ENCODE data around the gene DPYD. TPM values are rescaled to one million over a fixed set of nuclear protein-coding genes. Genes with fewer than 3 reads are reported as not detected.

The DPYD gene
- total RNA-seq, 2 experiments from 2014 or later, result 34.4 to 35.9 TPM

DNA sequence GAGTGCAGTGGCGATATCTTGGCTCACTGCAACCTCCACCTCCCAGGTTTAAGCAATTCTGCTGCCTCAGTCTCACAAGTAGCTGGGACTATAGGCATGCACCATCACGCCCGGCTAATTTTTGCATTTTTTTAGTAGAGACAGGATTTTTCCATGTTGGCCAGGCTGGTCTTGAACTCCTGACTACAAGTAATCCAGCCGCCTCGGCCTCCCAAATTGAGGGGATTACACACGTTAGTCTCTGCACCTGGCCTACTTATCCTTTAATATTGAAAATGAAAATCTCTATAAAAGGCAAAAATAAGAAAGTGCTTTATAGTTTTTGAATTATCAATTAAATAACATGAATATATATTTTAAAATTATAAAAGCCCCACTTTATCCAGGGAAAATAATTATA is 190.6 kb downstream of the DPYD start:
- POLR2A ChIA-PET, result no interaction called here
- Mint-ChIP-seq H3K27me3 (no peaks in the 10 kb centered on the region), H3K27ac (no peak overlapping the region), H3K4me1 (ENCODE audit: low read depth) (peaks cover 8% of the 10 kb centered on the region), H3K4me3 (no peak overlapping the region), H3K36me3 (ENCODE audit: low read depth) (peaks cover 4% of the 10 kb centered on the region), H3K9me3 (no peaks in the 10 kb centered on the region)
- Histone ChIP-seq H3K4me1 (ENCODE audit: insufficient read depth, low read length) (no peaks in the 10 kb centered on the region), H3K4me3 (ENCODE audit: low read length) (no peak overlapping the region), H3K27ac (ENCODE audit: low read depth in 1 of 2, low read length in 2 of 2) (no peak overlapping the region), H3K36me3 (ENCODE audit: insufficient read depth, low read length) (no peaks in the 10 kb centered on the region), H3K27me3 (ENCODE audit: control insufficient read depth in 1 of 2, insufficient read depth in 2 of 2, low read length in 2 of 2) (no peaks in the 10 kb centered on the region), H3K9me3 (ENCODE audit: control insufficient read depth in 1 of 2, insufficient read depth in 1 of 2, low read length in 2 of 2) (no peaks in the 10 kb centered on the region)
- no peak for ATAC-seq (ENCODE audit: poor library complexity)
- TF ChIP-seq, protein P1, sequence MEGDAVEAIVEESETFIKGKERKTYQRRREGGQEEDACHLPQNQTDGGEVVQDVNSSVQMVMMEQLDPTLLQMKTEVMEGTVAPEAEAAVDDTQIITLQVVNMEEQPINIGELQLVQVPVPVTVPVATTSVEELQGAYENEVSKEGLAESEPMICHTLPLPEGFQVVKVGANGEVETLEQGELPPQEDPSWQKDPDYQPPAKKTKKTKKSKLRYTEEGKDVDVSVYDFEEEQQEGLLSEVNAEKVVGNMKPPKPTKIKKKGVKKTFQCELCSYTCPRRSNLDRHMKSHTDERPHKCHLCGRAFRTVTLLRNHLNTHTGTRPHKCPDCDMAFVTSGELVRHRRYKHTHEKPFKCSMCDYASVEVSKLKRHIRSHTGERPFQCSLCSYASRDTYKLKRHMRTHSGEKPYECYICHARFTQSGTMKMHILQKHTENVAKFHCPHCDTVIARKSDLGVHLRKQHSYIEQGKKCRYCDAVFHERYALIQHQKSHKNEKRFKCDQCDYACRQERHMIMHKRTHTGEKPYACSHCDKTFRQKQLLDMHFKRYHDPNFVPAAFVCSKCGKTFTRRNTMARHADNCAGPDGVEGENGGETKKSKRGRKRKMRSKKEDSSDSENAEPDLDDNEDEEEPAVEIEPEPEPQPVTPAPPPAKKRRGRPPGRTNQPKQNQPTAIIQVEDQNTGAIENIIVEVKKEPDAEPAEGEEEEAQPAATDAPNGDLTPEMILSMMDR (IDR thresholded peaks at IDR 0.05), result no peak
- intact Hi-C loops (cut with DNase I, micrococcal nuclease), result no loop called here
- DNase-seq, result no peak
- CTCF ChIA-PET, result no interaction called here

DNA sequence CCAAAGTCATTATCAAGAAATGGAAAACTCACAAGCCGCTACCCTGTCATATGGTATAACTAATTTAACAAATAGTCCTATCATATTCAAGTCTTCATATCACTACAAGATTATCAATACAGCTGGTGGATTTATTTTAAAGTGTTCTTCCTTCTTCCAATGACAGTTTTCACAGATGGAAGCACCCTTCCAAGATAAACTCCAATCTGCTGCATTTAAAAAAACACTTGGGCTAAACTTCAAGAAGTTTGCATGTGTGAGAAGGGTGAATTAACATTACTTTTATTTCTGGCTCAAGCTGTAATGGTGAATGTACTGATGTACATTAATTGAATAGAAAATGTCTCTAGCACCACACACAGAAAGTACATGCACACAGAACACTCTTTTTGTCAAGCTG is 192.4 kb downstream of the DPYD start:
- Mint-ChIP-seq H3K36me3 (ENCODE audit: low read depth) (peaks cover 19% of the 10 kb centered on the region), H3K27ac (no peak overlapping the region), H3K4me3 (no peak overlapping the region), H3K9me3 (no peaks in the 10 kb centered on the region), H3K27me3 (no peaks in the 10 kb centered on the region), H3K4me1 (ENCODE audit: low read depth) (peaks cover 8% of the 10 kb centered on the region)
- POLR2A ChIA-PET, result no interaction called here
- H3K4me3 ChIP-seq (ENCODE audit: low read length), result no peak overlapping the region
- CTCF ChIA-PET, result no interaction called here
- no peaks in the 10 kb centered on the region for H3K27me3 ChIP-seq (ENCODE audit: control insufficient read depth in 1 of 2, insufficient read depth in 2 of 2, low read length in 2 of 2)
- H3K36me3 ChIP-seq (ENCODE audit: insufficient read depth, low read length), result no peaks in the 10 kb centered on the region
- intact Hi-C loops (cut with DNase I, micrococcal nuclease), result no loop called here
- H3K9me3 ChIP-seq (ENCODE audit: control insufficient read depth in 1 of 2, insufficient read depth in 1 of 2, low read length in 2 of 2), result no peaks in the 10 kb centered on the region
- ATAC-seq (ENCODE audit: poor library complexity) (no peak), DNase-seq (no peak)
- TF ChIP-seq, protein P1 (IDR thresholded peaks at IDR 0.05), result no peak
- no peaks in the 10 kb centered on the region for H3K4me1 ChIP-seq (ENCODE audit: insufficient read depth, low read length)
- H3K27ac ChIP-seq (ENCODE audit: low read depth in 1 of 2, low read length in 2 of 2), result no peak overlapping the region

DNA sequence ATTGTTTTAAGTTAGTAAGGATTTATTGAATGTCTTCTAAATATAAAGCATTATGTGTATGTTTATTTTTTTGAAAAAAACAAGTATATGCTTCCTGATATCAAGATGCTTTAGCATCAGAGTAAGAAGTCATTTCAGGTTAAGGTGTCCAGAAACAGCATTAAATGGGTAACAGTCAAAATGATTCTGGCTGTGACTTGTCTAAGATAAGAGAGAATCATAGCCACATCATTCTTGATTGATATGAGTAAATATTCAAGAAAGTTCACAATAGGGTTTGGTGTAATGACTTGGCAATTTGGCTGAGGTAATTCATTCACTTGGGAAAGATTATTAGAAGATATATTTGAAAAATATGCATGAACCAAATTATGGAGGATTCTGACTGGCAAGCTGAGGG is 193.8 kb downstream of the DPYD start:
- Histone ChIP-seq H3K36me3 (ENCODE audit: insufficient read depth, low read length) (no peaks in the 10 kb centered on the region), H3K4me1 (ENCODE audit: insufficient read depth, low read length) (no peaks in the 10 kb centered on the region), H3K9me3 (ENCODE audit: control insufficient read depth in 1 of 2, insufficient read depth in 1 of 2, low read length in 2 of 2) (no peaks in the 10 kb centered on the region), H3K4me3 (ENCODE audit: low read length) (no peak overlapping the region), H3K27me3 (ENCODE audit: control insufficient read depth in 1 of 2, insufficient read depth in 2 of 2, low read length in 2 of 2) (no peaks in the 10 kb centered on the region), H3K27ac (ENCODE audit: low read depth in 1 of 2, low read length in 2 of 2) (no peak overlapping the region)
- intact Hi-C loops (cut with DNase I, micrococcal nuclease), result no loop called here
- peaks cover 30% of the 10 kb centered on the region for H3K36me3 Mint-ChIP-seq (ENCODE audit: low read depth)
- ChIA-PET POLR2A (no interaction called here), CTCF (no interaction called here)
- no peak overlapping the region for H3K4me3 Mint-ChIP-seq
- H3K27ac Mint-ChIP-seq, result no peak overlapping the region
- peaks cover 8% of the 10 kb centered on the region for H3K4me1 Mint-ChIP-seq (ENCODE audit: low read depth)
- TF ChIP-seq, protein P1 (IDR thresholded peaks at IDR 0.05), result no peak
- H3K9me3 Mint-ChIP-seq, result no peaks in the 10 kb centered on the region
- no peak for DNase-seq
- no peaks in the 10 kb centered on the region for H3K27me3 Mint-ChIP-seq
- ATAC-seq (ENCODE audit: poor library complexity), result no peak

Data from CD4-positive, alpha-beta T cell (primary cell).